ENCODE data around the gene RGSL1.

DNA sequence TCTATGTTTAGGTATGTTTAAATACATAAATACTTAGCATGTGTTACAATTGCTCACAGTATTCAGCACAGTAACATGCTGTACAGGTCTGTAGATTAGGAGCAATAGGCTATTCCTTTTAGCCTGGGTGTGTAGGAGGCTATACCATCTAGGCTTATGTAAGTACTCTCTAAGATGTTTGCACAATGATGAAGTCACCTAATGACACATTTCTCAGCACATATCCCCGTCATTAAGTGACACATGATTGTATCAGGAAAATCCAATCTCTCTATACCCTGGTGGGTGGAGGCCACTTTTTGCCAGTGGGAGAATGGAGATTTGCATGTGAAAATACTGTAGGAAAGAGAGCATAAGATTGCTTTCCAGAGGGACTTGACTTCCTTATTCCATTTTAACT lies 43.9 kb upstream of the RGSL1 start:
- TF ChIP-seq EZH2 (IDR thresholded peaks at IDR 0.05; ENCODE audit: borderline replicate concordance, insufficient read depth, low read length, poor library complexity, severe bottlenecking) (no peak), POLR2AphosphoS5 (IDR thresholded peaks at IDR 0.05) (no peak), MXI1 (conservative IDR thresholded peaks at IDR 0.05; ENCODE audit: poor library complexity, severe bottlenecking) (no peak), EP300 (conservative IDR thresholded peaks at IDR 0.05; ENCODE audit: poor library complexity, severe bottlenecking) (no peak), TAF1 (IDR thresholded peaks at IDR 0.05; ENCODE audit: low read depth) (no peak), RAD21 (conservative IDR thresholded peaks at IDR 0.05) (no peak), SMC3 (conservative IDR thresholded peaks at IDR 0.05; ENCODE audit: poor library complexity) (no peak)
- TF ChIP-seq, protein P1, sequence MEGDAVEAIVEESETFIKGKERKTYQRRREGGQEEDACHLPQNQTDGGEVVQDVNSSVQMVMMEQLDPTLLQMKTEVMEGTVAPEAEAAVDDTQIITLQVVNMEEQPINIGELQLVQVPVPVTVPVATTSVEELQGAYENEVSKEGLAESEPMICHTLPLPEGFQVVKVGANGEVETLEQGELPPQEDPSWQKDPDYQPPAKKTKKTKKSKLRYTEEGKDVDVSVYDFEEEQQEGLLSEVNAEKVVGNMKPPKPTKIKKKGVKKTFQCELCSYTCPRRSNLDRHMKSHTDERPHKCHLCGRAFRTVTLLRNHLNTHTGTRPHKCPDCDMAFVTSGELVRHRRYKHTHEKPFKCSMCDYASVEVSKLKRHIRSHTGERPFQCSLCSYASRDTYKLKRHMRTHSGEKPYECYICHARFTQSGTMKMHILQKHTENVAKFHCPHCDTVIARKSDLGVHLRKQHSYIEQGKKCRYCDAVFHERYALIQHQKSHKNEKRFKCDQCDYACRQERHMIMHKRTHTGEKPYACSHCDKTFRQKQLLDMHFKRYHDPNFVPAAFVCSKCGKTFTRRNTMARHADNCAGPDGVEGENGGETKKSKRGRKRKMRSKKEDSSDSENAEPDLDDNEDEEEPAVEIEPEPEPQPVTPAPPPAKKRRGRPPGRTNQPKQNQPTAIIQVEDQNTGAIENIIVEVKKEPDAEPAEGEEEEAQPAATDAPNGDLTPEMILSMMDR (IDR thresholded peaks at IDR 0.05; ENCODE audit: poor library complexity, severe bottlenecking): no peak
- TF ChIP-seq, protein P2, sequence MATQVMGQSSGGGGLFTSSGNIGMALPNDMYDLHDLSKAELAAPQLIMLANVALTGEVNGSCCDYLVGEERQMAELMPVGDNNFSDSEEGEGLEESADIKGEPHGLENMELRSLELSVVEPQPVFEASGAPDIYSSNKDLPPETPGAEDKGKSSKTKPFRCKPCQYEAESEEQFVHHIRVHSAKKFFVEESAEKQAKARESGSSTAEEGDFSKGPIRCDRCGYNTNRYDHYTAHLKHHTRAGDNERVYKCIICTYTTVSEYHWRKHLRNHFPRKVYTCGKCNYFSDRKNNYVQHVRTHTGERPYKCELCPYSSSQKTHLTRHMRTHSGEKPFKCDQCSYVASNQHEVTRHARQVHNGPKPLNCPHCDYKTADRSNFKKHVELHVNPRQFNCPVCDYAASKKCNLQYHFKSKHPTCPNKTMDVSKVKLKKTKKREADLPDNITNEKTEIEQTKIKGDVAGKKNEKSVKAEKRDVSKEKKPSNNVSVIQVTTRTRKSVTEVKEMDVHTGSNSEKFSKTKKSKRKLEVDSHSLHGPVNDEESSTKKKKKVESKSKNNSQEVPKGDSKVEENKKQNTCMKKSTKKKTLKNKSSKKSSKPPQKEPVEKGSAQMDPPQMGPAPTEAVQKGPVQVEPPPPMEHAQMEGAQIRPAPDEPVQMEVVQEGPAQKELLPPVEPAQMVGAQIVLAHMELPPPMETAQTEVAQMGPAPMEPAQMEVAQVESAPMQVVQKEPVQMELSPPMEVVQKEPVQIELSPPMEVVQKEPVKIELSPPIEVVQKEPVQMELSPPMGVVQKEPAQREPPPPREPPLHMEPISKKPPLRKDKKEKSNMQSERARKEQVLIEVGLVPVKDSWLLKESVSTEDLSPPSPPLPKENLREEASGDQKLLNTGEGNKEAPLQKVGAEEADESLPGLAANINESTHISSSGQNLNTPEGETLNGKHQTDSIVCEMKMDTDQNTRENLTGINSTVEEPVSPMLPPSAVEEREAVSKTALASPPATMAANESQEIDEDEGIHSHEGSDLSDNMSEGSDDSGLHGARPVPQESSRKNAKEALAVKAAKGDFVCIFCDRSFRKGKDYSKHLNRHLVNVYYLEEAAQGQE (IDR thresholded peaks at IDR 0.05; ENCODE audit: borderline replicate concordance): no peak

Data from neural cell (in vitro differentiated cells).